Stimulated activated CD4-positive, alpha-beta T cell treated with anti-CD3 and anti-CD28 coated beads, Interleukin-1b, Interleukin-23, amount 100 ng/mL, for 1 hour (primary cell): ENCODE results near the gene MED16.
"Not testable (repeated sequence)": the region's sequence is repeated elsewhere in the genome, so short reads cannot be mapped to it uniquely, and the experiment has no call there.

Experiments used
- DNase-seq, 2 donors: peaks; one replicate each; pipeline ENCODE4 v3.0.0-alpha.2; 2020; ENCODE audit warnings: low read depth in 2 of 2

Gene MED16

GRCh38 chr19:829129-829758 lies 63.7 kb downstream of the MED16 start:
- no peak for DNase-seq

- DNase-seq: no peak
These were observed 65.2 kb downstream of the MED16 start, which contains the start of gene AZU1 for GRCh38 chr19:827710-828321. Gene AZU1, plus strand, starts transcription at chr19:827837. Its CDS starts 10 bp downstream, at chr19:827847.

- DNase-seq: no peak
These were observed 65.7 kb downstream of the MED16 start for GRCh38 chr19:827314-827709.

- DNase-seq: no peak
These were observed 66.9 kb downstream of the MED16 start for GRCh38 chr19:825897-826644.

DNA sequence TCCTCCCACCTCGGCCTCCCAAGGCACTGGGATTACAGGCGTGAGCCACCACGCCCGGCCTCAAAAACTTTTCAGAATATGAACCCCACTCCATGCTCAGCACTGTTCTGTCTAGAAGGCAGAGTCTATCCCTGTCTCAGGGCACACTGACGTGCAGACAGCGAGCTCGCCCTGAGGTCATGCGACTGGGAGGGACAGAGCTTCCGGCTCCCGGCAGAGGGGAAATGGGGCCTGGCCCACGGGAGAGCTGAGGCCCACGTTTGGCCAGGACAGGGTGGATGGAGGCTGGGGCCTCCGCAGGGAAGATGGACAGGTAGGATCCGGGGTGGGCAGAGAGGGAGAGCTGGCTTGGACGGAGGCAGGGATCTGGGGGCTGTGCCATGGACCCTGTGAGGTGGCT lies 68.1 kb downstream of the MED16 start:
- no peak for DNase-seq

DNA sequence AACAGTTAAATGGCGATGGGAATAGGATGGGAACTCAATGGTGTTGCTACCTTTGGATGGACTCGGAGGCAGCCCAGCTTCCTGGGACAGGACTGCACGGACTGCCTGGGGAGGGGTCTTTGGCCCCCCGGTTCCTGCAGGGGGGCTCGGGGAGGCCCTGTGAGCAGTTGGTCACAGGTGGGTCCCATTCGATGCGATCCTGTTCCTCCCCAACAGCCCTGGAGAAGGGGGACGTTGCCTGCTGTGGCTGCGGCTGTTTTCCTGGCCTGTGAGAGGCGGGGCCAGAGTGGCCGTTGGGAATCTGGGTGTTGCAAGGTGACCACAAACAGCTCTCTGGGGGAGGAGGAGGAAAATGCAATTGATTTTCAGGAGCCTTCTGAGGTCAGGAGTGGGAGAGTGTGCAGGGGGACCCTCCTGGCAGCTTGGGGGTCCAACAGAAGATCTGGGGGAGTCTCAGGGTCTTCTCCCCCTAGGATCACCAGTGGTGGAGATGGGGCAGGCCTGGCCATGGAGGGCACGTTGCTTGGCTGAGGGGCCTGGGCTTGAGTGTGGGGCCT lies 69.3 kb downstream of the MED16 start:
- no peak for DNase-seq

DNA sequence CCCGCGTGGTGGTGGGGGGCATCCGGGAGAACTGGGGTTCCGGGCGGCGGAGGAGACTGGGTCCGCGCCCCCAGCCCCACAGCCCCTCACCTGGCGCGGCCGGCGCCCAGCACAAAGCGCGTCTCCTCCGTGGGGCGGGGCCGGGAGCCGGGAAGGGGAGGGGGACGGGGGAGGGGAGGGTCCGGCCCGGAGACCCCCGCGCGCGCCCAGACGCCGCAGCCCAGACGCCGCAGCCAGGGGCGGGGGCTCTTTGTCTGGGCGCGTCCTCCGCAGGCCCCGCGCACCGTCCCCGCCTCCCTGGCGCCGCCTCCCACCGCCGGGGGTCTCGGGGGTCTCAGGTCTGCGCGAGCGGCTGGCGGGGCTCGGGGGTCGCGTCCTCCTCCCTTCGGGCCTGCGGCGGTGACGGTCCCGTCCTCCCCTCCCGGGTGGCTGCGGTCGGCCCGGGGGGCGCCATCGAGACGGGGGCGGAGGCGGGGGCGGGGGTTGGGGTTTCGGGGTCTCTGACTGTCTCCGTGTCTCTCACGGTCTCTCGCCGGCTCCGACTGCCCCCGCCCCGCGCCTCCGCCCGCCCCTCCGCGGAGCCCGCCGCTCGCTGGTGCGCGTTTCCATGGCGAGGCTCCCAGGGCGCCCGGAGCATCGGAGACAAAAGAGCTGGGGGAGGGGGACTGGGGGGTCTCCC lies 71.0 kb downstream of the MED16 start, which contains the start of gene PLPPR3:
TSS of gene PLPPR3 (minus strand) at position 131 of the 679 bp plus-strand sequence. CDS start 396 bp downstream, outside the sequence.
- no peak for DNase-seq

DNA sequence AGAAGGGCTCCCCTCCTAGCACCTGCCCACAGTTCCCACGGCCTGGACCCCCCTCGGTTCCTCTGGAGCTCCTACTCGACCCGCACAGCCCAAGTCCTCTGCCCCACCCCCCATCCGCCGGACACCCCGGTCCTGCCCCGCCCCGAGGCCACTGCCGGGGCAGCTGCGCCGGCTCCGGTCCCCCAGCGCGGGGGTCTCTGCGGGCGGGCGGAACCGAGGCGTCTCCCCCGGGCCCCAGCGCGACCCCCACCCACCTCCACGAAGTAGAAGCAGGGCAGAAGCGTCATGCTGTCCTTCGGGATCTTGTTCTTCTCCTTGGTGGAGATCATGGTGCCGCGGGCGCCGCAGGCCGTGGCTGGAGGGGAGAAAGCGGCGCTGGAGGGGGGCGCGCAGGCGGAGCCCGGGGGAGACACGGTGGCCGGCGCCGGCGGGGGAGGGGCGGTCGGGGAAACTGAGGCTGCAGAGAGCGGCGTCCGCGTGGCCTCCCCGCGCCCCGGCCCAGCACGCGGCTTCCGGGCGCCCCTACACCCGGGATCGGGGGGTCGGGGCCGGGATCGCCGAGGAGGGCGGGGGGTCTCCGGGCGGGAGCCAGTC lies 71.7 kb downstream of the MED16 start:
- DNase-seq: no peak

DNA sequence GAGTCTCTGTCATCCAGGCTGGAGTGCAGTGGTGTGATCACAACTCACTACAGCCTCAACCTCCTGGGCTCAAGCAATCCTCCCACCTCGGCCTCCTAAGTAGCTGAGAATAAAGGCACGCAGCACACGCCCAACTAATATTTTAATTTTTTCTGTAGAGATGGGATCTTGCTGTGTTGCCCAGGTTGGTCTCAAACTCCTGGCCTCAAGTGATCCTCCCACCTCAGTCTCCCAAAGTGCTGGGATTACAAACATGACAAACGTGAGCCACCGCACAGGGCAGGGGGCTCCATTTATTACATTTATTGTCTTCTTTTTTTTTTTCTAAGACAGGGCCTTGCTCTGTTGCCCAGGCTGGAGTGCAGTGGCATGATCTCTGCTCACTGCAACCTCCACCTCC lies 72.8 kb downstream of the MED16 start:
- not testable (repeated sequence) for DNase-seq
